GM18867 (cell line): Measurements from ENCODE around the gene PACS2.

Experiments used
- ATAC-seq: cut with Tn5 transposase; IDR thresholded peaks from one replicate; pipeline ENCODE4 v1.9.1; 2021; ENCODE audit warnings: mild to moderate bottlenecking, moderate library complexity; ENCODE audit not compliant: unreplicated experiment

The PACS2 gene

DNA sequence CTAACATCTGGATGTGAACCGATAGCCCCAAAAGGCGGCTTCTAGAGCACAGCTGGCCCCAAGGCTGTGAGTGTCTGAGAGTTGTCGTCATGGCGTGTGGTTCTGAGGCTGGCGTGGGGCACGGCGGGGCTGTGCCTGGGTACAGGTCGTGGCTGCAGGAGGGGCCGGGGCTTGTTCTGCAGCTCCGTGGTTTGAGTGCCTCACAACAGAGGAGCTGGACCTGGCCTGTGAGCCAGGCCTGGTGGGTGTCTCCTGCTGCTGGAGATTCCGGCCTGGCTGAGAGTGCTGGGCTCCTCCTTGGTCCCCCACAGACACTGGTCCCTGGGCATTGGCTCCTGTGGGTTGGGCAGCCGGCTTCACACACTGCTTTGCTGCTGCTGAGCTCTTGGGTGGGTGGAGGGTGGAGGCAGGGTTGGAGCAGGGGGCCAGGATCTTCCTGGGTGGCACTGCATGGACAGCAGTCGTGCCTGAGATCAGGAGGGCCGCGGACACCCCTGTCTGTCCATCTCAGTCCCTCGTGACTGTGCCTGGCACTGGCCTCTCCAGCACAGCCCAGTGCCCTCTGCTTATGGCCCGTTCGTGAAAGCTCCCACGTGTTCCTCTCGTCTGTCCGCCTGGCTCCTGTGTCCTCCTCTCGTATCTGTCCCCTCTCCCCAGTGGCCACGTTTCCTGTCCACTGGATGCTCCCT, 52.0 kb downstream of the PACS2 start:
- no peak for ATAC-seq

DNA sequence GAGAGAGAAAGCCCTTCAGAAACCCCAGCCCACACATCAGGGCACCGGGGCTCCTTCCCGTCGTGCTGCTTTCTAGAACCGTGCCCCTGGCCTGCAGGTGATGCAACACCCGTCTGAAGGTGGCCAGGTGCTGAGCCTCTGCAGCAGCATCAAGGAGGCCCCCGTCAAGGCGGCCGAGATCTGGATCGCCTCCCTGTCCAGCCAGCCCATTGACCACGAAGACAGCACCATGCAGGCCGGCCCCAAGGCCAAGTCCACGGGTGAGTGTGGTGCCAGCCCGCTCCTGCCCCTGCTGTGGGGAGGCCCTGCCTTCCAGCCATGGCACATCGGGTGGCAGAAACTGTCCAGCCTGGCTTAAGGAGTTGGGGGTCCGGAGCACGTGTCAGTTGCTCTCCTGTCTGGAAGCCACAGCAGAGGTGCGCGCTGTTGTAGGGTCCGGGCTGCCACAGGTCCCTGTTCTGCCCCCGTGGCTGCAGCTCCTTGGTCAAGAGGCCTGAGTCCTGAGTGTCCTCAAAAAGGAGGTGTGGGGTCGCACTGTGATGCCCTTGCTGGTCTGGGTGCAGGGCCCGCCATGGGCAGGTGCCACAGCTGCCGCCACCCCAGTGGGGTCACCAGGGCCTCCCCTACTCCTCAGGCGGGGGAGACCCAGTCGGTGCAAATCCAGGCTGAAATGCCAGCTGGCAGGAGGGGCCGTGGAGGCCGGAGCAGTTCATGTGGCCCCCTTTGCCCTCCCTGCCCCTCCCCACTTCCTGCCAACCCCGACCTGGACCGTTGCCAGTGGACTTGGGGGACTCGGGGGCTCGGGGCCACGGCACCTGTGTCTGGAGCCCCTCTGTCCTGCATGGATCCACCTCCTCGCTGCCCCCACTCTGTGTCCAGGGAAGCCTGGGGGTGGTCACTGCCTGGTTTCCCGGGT, 52.8 kb downstream of the PACS2 start:
- ATAC-seq: no peak

DNA sequence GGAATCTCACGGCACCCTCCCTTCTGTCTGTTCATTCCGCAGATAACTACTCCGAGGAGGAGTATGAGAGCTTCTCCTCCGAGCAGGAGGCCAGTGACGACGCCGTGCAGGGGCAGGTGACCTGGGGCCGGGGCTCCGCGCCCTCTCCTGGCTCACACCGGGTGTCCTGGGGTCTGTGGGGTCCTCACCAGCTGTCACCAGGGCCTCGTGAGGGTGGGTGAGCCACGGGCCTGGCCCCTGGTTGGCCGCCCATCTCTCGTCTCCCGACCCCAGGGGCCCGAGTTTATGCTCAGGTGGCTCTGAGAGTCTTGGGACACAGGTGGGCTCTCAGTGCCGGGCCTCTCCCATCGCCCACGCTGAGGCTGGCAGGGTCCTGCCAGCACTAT, 53.5 kb downstream of the PACS2 start:
- no peak for ATAC-seq

DNA sequence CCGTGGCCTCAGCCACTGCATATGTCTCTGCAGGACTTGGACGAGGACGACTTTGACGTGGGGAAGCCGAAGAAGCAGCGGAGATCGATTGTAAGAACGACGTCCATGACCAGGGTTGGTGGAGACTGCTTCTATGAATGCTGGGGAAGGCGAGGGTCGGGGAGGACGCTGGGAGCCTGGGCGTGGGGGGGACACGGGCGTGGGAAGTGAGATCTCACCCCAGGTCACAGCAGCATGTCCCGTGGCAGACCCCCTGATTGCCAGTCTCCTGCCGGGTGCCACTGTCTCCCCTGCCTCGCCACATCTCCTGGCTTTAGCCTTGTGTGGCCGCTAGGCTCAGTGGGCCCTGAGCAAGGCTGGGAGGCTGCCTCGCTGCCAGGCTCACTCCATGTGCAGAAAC, 53.9 kb downstream of the PACS2 start:
- ATAC-seq: no peak

DNA sequence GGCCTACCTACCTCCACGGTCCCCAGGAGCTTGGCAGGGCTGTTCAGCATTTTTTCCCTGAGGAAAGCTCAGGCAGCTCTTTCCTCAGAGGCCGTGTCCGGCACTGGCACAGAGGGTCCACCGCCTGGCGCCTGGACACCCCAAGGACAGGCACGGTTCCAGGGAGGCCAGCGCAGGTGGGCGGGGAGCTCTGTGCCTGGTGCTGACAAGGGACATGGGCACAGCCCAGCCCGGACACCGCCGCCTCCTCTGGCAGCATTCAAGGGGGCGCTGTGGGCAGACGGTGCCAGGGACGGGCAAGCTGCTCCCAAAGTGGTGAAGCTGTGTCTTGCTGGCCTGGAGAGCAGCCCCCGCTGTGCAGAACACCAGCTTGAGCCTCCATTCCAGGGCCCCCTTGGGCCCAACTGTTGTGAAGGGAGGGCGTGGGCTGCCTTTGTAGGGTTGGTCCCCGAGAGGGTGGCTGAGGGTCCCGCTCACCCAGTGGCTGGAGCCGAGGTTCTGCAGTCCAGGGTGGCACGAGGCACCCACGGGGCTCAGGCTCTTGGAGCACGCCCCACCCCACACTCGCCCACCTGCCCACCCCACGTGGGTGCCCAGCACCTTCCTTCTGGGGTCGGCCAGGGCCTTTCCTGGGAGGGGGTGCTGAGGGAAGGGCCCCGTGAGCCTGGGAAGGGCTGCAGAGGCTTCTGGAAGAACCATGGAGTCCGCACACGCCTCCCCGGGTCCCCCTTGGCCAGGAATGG, 54.5 kb downstream of the PACS2 start:
- ATAC-seq: no peak

DNA sequence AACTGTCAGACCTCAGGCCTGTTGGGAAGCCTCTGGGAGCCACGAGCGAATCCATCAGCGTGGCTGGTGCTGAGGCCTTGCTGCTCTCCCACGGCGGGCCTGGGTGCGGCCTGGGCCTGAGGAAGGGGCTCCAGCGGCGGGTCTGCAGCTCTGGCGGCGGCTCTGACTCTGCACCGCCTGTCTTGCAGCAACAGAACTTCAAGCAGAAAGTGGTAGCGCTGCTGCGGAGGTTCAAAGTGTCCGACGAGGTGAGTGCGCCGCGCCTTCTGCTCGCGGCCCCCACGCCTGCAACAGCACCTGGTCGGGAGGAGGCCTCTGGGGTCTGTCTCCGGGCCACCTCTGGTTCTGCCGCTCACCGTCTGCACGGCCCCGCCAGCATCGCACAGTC, 55.1 kb downstream of the PACS2 start:
- ATAC-seq: no peak

DNA sequence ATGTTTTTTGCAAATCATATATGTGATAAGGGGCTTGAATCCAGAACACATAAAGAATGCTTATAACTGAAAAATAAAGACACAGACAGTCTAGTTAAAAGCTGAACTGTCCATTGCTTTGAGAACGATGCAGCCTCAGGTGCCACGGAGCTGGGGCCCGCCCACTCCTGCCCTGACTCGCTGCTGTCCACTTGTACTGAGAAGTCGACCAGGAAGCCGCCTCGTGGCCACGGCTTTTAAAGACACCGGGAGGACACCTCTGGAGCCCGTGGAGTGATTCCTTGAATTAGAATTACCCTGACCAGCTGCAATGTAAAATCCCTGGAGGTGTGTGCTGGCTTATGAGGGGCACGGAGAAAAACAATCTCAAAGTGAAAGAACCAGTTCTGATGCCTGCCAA, 59.8 kb downstream of the PACS2 start:
- no peak for ATAC-seq

DNA sequence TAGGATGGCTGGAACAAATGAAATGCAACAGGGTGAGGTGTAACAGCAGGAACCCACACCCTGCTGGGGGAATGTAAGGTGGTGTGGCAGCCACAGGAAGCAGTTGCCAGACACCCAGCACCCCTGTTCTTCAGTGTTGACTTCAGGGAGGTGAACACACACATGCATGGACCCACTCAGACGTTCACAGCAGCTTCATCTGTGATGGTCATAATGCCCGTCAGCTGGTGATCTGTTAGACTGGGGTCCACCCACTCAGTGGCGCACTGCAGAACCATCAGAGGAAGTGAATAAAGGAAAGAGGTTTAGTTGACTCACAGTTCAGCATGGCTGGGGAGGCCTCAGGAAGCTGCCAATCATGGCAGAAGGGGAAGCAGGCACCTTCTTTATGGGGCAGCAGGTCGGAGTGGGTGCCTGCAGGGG, 61.1 kb downstream of the PACS2 start:
- no peak for ATAC-seq

DNA sequence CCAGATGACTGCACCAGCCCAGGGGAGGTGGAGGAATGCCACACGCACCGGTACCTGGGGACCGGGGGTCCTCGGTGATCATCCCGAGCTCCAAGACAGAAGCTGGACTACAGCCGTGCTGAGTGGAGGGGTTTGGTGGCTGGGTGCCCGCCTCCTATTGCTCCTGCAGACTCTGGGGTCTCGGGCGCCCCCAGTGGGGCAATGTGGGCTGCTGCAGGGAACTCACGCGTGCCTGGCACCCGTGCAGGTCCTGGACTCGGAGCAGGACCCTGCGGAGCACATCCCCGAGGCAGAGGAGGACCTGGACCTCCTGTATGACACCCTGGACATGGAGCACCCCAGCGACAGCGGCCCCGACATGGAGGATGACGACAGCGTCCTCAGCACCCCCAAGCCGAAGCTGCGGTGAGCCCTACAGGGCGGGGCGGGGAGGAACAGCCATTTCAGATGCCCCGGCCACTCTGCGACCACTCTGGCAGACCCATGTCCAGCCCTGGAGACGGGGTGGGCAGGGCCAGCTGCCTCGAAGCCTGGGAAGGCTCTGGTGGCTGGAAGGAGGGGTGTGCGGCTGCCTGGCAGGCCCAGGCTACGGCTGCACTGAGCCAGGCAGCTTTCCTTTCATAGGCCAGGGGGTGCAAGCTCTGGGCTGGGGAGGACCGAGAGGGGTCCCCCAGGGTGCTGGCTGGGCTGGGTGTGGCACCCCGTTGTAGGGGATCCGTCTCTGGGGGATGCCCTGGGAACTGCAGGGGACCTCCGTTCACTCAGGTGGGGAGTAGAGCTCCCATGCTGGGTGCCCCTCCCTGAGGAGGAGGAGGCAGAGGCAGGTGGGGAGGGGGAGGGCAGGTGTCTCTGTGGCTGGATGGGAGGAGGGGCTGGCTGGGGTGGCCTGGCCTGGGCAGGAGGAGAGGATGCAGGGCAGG, 62.2 kb downstream of the PACS2 start:
- ATAC-seq: no peak

DNA sequence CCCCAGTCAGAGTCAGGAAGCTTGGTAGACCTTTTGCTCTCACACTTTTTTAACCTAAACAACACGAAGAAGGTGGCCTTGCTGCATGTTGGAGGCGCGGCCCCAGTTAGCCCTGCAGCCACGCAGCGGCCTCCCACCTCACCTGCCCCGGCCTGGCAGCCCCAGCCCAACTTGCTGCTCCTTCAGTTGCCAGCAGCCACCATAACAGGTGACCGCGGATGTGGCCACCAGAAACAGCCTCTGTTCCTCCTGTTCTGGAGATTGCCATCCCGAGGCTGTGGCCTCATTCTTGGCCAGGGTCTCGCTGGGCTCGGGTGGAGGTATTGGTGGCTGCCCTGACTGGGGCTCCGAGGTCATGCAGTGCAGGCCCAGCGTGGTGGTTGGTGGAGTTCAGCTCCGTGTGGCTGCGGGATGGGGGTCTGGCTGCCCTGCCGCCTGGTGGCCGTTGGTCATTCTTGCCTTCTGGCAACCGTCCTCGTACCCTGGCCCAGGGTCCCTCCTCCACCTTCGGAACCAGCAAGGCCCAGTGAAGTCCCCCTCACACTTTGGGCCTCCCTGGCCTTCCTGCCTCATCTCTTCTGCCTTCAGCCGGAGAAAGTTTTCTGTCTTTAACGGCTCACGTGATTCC, 63.1 kb downstream of the PACS2 start:
- ATAC-seq: no peak

DNA sequence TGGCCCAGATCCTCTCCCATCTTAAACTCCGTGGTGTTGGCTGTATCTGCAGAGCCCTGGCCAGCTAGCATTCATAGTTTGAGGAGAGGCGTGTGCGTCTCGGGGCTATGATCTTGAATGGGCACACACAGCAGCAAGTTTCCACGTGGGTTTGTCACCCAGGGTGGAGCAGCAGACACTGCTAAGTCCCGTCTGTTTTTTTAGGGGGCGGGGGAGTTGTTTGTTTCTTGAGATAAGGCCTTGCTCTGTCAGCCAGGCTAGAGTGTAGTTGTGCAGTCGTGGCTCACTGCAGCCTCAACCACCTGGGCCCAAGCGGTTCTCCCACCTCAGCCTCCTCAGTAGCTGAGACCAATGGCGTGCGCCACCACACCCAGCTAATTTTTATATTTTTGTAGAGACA, 63.7 kb downstream of the PACS2 start:
- no peak for ATAC-seq

DNA sequence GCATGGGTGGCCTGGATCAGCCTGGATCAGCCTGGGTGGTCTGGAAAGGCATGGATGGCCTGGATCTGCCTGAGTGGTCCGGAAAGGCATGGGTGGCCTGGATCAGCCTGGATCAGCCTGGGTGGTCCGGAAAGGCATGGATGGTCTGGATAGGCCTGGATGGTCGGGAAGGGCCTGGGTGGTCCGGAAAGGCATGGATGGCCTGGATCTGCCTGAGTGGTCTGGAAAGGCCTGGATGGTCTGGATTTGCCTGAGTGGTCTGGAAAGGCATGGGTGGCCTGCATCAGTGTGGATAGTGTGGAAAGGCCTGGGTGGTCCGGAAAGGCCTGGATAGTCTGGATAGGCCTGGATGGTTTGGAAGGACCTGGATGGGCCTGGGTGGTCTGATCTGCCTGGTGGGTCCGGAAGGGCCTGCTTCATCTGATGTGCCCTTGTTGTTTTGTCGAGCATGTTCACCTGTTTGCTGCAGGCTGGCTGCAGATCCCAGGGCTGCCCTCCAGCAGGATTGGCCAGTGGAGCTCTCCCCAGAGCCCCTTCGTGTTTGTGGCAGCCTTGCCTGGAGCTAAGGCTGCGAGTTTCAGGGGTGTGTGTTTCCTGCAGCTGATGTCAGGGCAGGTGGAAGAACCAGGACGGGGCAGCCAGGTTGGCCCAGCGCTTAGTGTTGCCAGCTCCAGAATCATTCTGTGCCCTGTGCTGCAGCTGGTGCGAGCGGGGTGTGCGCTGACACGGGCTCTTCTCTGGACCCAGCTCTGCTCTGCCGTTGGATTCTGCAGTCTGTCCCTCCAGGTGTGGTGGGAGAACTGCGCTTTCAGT, 64.5 kb downstream of the PACS2 start:
- no peak for ATAC-seq

DNA sequence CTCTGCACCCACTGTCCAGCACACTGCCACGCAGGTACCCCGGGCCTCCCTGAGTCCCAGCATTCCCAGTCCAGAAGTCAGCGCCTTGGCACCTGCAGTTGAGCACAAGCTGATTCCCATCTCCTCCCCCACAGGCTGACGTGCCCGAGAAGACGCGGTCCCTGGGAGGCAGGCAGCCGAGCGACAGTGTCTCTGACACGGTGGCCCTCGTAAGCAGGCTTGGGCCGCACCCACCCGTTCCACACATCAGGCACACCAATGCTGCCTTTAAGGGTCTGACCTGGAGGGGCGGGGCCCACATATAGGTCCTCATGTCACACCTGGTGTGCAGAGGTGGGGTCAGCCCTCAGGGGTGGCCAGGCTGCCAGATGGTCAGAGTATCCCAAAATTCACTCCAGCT, 65.4 kb downstream of the PACS2 start:
- ATAC-seq: no peak

DNA sequence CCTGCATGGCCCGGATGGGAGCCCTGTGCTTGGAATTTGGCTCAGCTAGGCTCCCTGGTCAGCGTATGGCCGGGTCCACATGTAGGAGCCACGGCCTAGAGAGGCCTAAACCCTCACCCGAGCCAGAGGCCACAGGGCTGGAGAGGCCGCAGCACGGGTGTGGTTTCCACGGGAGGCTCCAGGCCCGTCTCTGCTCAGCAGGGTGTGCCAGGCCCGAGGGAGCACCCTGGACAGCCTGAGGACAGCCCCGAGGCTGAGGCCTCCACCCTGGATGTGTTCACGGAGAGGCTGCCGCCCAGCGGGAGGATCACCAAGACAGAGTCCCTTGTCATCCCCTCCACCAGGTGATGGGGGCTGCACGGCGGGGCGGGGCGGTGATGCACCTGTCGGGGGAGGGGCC, 66.2 kb downstream of the PACS2 start:
- no peak for ATAC-seq

DNA sequence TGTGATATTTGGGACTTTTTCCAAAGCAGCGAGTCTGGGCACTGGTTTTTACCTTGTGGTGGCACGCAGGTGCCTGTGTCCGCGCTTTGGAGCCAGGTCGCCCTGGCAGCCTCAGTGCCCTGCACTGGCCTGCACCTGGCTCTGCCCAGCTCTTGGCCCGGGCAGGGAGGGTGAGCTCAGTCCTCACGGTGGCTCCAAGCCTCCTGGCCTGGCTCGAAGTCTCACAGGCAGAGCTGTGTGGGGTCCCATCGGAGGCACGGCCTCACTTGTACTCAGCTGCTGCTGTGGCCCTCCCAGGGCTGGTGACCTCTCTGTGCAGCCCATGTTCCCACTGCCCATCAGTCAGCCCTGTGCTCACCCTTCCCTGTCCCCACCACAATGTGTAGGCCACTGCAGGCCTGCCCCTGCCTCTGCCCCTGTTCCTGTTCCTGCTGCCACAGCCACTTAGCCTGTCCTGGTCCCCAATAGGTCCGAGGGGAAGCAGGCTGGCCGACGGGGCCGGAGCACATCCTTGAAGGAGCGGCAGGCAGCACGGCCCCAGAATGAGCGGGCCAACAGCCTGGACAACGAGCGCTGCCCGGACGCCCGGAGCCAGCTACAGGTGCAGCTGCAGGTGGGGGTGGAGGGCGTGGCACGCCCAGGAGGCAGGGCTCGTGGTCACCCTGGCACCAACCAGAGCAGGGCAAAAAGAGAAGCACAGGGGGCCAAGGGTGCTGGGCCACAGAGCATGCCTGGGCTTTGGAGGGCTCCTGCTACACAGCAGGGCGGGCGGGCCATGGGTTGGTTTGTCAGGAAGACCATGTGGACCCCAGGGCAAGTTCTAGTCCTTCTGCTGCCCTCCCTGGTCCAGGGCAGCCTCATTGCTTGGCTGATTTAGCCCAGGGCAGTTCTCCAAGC, 67.1 kb downstream of the PACS2 start:
- no peak for ATAC-seq

DNA sequence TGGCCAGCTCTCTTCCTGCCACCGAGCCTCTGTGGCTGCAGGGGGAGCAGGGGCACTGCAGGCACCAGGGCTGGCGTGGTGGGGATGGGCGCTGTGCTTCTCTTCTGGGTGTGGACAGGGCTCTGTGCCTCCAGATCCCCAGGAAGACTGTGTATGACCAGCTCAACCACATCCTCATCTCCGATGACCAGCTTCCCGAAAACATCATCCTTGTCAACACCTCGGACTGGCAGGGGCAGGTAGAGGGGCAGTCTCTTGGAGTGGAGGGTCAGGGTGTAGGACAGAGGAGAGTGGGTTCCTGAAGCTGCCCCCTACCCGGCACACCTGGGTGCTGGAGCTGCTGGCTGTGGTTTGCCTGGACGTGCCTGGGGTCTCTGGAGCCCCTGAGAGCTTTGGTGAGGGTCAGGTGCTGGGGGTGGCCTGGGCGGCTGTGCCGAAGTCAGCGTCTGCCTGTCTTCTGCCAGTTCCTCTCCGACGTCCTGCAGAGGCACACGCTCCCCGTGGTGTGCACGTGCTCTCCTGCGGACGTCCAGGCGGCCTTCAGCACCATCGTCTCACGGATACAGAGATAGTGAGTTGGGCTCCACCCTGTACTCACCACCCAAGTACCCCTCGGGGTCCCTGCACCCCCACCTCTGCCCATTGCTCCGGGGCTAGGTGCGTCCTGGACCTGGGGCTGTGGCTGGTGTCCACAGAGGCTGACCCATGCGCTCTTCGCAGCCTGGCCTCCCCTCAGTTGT, 68.0 kb downstream of the PACS2 start:
- no peak for ATAC-seq

DNA sequence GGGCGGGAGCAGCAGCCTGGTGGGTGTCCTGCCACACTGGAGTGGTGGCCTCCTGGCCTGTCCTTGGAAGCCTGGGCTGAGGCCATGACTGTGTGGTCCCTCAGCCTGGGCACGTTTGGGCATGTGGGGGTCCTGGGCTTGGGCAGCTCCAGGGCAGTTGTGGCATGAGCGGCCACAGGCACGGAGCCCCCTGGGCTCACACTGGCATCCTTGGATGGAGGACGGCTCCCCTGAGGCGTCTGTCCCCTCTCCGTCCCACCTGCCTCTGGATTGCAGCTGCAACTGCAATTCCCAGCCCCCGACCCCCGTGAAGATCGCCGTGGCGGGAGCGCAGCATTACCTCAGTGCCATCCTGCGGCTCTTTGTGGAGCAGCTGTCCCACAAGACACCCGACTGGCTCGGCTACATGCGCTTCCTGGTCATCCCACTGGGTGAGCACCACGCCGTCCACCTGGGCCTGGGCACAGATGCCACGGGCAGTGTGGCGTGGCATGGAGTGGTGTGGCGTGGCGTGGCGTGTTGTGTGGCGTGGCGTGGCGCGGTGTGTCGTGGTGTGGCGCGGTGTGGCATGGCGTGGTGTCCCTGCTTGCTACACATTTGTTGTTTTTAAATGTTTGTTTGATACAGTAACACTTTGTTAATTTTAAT, 68.7 kb downstream of the PACS2 start:
- ATAC-seq: no peak
